Calu3 (cell line): Measurements from ENCODE around the gene TBCEL. TPM values are rescaled to one million over a fixed set of nuclear protein-coding genes. Genes with fewer than 3 reads are reported as not detected.
A peak's percentile ranks its signal among the peaks of the same experiment; 100 is the strongest.

Experiments used
- BruUV-seq: library from RNA; stranded (reverse); fragments of 400-500 nt; replicated peaks from 2 replicates; lab custom pipeline; 2021; lab: Mats Ljungman, UMichigan
- CTCF ChIA-PET: fragments of 300-600 bp; sonication (Branson Sonifier 250); formaldehyde crosslinking; loops from one replicate; lab custom pipeline; 2022; ENCODE audit warnings: antibody characterized with exemption; lab: Charles Lee
- DNase-seq: peaks from one replicate; pipeline ENCODE4 v3.0.0; 2022
- H3K27ac Mint-ChIP-seq: one replicate; pipeline ENCODE4 v1.8.0; 2022; ENCODE audit warnings: mixed read lengths; ENCODE audit not compliant: unreplicated experiment
- H3K27me3 Mint-ChIP-seq: one replicate; pipeline ENCODE4 v1.8.0; 2022; ENCODE audit warnings: mixed read lengths; ENCODE audit not compliant: unreplicated experiment
- H3K36me3 Mint-ChIP-seq: one replicate; pipeline ENCODE4 v1.8.0; 2022; ENCODE audit warnings: mild to moderate bottlenecking, moderate library complexity, mixed read lengths; ENCODE audit not compliant: insufficient read depth, unreplicated experiment
- H3K4me1 Mint-ChIP-seq: one replicate; pipeline ENCODE4 v1.8.0; 2022; ENCODE audit warnings: mild to moderate bottlenecking, low read depth, mixed read lengths; ENCODE audit not compliant: unreplicated experiment
- H3K4me3 Mint-ChIP-seq: one replicate; pipeline ENCODE4 v1.8.0; 2022; ENCODE audit warnings: mild to moderate bottlenecking, low read depth, moderate library complexity, mixed read lengths; ENCODE audit not compliant: unreplicated experiment
- H3K9me3 Mint-ChIP-seq: one replicate; pipeline ENCODE4 v1.8.0; 2022; ENCODE audit warnings: low read depth, mixed read lengths; ENCODE audit not compliant: unreplicated experiment
- intact Hi-C: fragments of 100-400 bp; cut with micrococcal nuclease; formaldehyde crosslinking; loops from one replicate; pipeline ENCODE4 v1.10.0; 2022; ENCODE audit not compliant: unreplicated experiment
- total RNA-seq: library from RNA; stranded (reverse); gene quantifications from 2 replicates; pipeline ENCODE4 v1.2.3, GENCODE V29; 2022
- TF ChIP-seq, protein P1 (sequence below): fragments of 200-600 bp; IDR thresholded peaks from one replicate; pipeline ENCODE4 v1.8.0; 2022; ENCODE audit warnings: antibody characterized with exemption; ENCODE audit not compliant: unreplicated experiment

Gene TBCEL
- total RNA-seq, 1 experiment from 2014 or later: 0.80 TPM

DNA sequence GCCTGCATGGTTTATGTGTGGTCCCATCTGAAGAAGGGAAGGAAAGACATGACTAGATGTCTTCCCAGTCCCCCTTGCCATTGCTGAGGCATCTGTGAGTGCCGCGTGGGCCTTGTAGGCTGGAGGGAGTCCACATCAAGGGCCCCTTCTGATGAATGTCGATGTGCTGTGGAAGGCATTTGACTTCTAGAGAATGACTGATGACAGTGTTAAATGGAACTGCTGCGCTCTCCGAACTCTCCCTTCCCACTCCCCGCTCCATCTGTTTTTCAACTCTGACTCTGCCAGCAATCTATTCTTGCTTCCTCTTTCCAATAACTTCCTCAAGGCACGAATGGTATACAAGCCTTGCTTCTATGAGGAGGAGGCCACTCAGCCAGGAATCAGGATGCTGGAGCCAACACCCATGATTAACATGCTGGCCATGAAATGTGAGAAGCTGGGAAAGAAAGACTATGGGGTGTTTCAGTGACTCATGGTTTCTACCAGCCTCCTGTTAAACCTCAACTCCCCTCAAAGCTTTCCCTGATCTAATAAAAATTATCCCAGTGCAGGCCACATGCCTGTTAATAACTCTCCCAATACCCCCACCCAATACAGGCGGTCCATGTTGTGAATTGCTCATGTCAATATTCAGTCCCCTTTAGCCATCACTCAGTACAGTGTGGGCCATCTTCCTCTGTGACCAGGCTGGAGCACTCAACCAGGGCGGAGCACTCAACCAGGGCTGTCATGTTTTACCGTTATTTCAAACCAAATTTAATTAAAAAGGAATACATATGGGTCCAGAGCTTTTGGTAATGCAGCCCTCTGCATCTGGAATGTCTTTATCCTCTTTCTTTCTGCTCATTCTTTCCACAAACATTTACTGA lies 46.4 kb upstream of the TBCEL start:
- CTCF ChIA-PET: interaction anchor here (0.5 kb wide), 1 partner anchor 153 kb away, joined by 5 read pairs; no protein-coding TSS in a partner anchor
- peaks cover 91% of the 10 kb centered on the region for H3K27me3 Mint-ChIP-seq
- no peak for DNase-seq

DNA sequence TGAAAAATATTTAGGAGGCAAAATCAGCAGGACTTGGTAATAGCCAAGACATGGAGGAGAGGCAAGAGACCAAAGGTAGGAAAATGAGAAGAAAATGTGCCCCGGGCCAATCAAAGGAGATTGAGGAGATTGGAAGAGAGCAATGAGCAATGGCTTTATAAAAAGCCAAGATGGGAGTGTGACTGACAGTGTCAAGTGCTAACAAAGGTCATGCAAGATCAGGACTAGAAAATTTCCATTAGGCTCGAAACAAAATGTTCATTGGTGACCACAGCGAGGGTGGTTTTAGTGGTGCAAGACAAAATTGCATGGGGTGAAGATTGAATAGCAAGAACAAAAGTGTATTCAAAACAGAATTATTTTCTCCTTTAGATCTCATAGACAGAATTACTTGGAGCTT lies 45.2 kb upstream of the TBCEL start:
- BruUV-seq: no TSS peak
- no peaks in the 10 kb centered on the region for H3K9me3 Mint-ChIP-seq
- TF ChIP-seq, protein P1, sequence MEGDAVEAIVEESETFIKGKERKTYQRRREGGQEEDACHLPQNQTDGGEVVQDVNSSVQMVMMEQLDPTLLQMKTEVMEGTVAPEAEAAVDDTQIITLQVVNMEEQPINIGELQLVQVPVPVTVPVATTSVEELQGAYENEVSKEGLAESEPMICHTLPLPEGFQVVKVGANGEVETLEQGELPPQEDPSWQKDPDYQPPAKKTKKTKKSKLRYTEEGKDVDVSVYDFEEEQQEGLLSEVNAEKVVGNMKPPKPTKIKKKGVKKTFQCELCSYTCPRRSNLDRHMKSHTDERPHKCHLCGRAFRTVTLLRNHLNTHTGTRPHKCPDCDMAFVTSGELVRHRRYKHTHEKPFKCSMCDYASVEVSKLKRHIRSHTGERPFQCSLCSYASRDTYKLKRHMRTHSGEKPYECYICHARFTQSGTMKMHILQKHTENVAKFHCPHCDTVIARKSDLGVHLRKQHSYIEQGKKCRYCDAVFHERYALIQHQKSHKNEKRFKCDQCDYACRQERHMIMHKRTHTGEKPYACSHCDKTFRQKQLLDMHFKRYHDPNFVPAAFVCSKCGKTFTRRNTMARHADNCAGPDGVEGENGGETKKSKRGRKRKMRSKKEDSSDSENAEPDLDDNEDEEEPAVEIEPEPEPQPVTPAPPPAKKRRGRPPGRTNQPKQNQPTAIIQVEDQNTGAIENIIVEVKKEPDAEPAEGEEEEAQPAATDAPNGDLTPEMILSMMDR: no peak

More for the DNA sequence above, 46.4 kb upstream of the TBCEL start:
- Mint-ChIP-seq H3K4me1 (no peaks in the 10 kb centered on the region), H3K9me3 (no peaks in the 10 kb centered on the region), H3K27ac (no peak overlapping the region), H3K36me3 (no peaks in the 10 kb centered on the region), H3K4me3 (no peak overlapping the region)
- intact Hi-C loops: no loop called here
- BruUV-seq: no TSS peak
- TF ChIP-seq, protein P1: no peak

DNA sequence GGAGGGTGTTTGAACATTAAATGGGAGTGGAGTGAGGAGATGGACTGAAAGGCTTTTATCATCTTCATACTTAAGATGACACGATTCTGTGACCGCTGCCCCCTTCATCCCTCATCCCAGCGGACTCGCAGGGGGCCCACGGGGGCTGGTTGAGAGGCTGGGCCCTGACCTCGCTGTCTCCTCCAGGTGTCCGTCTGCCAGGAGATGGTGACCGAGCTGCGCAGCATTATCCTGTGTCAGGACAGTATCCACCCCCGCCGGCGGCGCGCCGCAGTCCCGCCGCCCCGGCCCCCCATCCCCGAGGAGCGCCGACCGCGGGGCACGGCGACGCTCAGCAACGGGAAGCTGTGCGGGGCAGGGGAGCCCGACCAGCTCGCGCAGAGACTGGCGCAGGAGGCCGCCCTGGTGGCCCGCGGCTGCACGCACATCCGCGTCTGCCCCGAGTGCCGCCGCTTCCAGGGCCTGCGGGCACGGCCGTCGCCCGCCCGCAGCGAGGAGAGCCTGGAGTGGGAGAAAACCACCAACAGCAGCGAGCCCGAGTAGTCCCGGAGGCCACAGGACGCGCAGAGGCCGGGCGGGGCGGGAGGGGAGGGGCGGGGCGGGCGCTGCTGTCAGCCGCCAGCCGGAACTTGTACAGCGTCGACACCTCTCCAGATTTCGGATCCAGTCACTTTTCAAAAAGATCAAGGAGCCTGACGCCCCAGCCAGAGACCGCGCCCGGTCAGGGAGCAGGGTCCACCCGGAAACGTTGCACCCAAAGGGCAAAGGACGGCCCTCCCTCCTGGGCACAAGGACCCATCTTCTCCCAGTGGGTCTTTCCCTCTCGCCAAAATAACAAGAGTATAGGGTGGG lies 38.0 kb upstream of the TBCEL start:
- CTCF ChIA-PET: interaction anchor here (0.6 to 0.7 kb wide), 2 partner anchors 44 to 125 kb away, joined by 4 to 5 read pairs; no protein-coding TSS in a partner anchor
- TF ChIP-seq, protein P1: no peak
- peak; percentile 28 for DNase-seq
- Mint-ChIP-seq H3K27me3 (peaks cover 28% of the 10 kb centered on the region), H3K36me3 (no peaks in the 10 kb centered on the region), H3K4me3 (peak overlapping the region; percentile 51), H3K9me3 (no peaks in the 10 kb centered on the region), H3K27ac (no peak overlapping the region), H3K4me1 (no peaks in the 10 kb centered on the region)
- no TSS peak for BruUV-seq
- intact Hi-C loops: no loop called here

More for the DNA sequence above, 45.2 kb upstream of the TBCEL start:
- no peaks in the 10 kb centered on the region for H3K36me3 Mint-ChIP-seq
- no peak overlapping the region for H3K4me3 Mint-ChIP-seq
- no peak for DNase-seq
- H3K27ac Mint-ChIP-seq: no peak overlapping the region
- CTCF ChIA-PET: no interaction called here
- peaks cover 91% of the 10 kb centered on the region for H3K27me3 Mint-ChIP-seq
- intact Hi-C loops: no loop called here
- no peaks in the 10 kb centered on the region for H3K4me1 Mint-ChIP-seq

DNA sequence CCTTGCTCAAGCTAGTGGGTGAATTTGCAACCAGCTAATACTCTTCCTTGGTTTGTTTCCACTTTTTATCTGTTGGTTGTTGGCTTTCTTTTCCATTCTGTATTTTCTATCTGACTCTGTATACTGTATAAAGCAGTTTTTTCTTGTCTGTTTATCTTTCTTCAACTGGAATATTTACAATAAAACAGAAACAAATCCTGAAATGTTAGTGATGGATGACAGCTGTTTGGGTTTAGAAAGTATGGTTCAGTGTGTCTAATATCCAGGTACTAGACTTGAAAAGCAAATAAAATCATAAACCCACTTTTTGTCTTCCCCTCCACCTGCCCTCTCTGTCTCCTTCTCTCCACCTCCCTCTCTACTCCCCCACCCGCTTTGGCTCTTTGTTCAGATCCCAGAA lies 35.3 kb upstream of the TBCEL start:
- peaks cover 6% of the 10 kb centered on the region for H3K27me3 Mint-ChIP-seq
- intact Hi-C loops: no loop called here
- CTCF ChIA-PET: no interaction called here
- no peaks in the 10 kb centered on the region for H3K4me1 Mint-ChIP-seq
- BruUV-seq: no TSS peak
- no peak for DNase-seq
- no peaks in the 10 kb centered on the region for H3K9me3 Mint-ChIP-seq
- no peak overlapping the region for H3K4me3 Mint-ChIP-seq
- TF ChIP-seq, protein P1: no peak
- no peak overlapping the region for H3K27ac Mint-ChIP-seq
- H3K36me3 Mint-ChIP-seq: no peaks in the 10 kb centered on the region
